NCI-H748 (cell line): ENCODE results near the gene ZDHHC11.
"Not testable (repeated sequence)": the region's sequence is repeated elsewhere in the genome, so short reads cannot be mapped to it uniquely, and the experiment has no call there.

Experiments used
- DNase-seq: peaks from one replicate; lab custom pipeline; 2025; ENCODE audit not compliant: unreplicated experiment; lab: John Stamatoyannopoulos, UW

Gene ZDHHC11

GRCh38 chr5:860506-861150, 9.8 kb upstream of the ZDHHC11 start:
- no peak for DNase-seq

DNA sequence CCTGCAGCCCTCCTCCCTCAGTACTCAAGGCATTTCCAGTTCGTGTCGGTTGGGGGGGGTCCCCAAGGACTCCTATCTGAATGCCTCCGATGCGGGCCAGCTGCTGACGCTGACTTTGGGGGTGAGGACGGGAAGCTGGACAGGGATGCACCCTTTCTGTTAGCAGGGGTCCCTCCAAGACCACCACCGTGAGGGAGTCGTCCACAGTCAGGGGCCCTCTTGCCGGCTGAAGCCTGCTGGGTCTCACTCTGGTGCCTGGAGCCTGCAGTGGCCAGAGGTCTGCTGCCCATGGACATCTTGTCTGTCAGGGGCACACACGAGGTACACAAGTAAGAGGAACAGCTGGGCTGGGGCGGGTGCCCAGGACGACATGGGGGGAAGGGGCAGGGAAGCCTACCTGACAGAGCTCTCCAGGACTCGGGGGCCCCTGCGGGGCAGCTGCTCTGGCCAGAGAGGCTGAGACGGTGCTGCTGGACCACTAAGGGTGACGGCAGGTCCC, 9.1 kb upstream of the ZDHHC11 start:
- no peak for DNase-seq

GRCh38 chr5:859391-859790, 8.6 kb upstream of the ZDHHC11 start:
- no peak for DNase-seq

- no peak for DNase-seq
Observed at GRCh38 chr5:858726-859125, 7.9 kb upstream of the ZDHHC11 start.

DNA sequence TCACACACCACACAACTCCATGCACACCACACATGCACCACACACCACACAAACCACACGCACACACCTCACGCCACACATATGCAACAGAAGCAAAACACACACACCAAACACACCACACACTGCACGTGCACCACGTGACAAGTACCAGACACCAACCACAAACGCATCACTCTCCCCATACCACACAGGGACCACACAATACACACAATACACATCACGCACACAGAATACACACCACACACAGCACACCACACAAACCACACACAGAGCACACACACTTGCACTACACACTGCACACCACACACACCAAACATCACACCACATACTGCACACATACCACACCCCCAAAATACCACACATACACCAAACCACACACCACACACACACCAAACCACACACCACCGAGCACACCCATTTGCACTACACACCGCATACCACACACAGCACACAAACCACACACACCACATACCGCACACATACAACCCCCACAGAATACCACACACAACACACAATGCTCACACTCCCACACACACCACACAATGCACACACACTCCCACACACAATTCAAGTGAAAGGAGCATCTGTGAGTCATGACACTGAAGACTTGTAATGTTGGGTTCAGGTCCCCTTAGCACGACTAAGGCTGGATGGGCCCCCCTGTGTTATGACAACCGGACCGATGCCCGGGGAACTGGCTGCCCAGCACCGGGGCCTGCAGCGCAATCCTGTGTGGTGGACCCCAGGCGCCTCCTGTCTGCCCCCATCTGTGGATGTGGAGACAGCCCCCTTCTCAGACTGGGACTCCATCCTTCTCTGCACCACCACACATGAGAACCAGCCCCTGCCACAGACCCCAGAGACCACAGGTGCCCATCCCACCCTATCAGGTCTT, 6.0 kb upstream of the ZDHHC11 start:
- DNase-seq = no peak

GRCh38 chr5:855771-856530, 5.2 kb upstream of the ZDHHC11 start:
- DNase-seq = peak; percentile 37

GRCh38 chr5:854966-855743, 4.4 kb upstream of the ZDHHC11 start:
- no peak for DNase-seq

DNA sequence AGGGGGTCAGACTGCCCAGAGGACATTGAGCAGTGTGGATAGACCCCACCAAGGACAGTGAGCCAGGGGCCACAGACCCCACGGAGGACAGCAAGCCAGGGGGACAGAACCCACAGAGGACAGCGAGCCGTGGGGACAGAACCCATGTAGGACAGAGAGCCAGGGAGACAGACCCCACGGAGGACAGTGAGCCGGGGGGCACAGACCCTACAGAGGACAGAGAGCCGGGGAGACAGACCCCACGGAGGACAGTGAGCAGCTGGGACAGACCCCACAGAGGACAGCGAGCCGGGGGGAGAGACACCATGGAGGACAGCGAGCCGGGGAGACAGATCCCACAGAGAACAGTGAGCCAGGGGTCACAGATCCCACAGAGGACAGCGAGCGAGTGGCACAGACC, 3.4 kb upstream of the ZDHHC11 start:
- DNase-seq = no peak

DNA sequence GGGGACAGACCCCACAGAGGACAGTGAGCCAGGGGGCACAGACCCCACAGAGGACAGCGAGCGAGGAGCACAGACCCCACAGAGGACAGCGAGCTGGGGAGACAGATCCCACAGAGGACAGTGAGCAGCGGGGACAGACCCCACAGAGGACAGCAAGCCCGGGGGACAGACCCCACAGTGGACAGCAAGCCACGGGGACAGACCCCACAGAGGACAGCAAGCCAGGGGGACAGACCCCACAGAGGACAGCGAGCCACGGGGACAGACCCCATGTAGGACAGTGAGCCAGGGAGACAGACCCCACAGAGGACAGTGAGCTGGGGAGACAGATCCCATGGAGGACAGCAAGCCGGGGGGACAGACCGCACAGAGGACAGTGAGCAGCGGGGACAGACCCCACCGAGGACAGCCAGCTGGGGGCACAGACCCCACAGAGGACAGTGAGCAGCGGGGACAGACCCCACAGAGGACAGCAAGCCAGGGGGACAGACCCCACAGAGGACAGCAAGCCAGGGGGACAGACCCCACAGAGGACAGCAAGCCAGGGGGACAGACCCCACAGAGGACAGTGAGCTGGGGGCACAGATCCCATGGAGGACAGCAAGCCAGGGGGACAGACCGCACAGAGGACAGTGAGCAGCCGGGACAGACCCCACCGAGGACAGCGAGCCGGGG, 2.8 kb upstream of the ZDHHC11 start:
- DNase-seq = not testable (repeated sequence)

GRCh38 chr5:852431-853401, 1.9 kb upstream of the ZDHHC11 start:
- no peak for DNase-seq

- DNase-seq = no peak
Observed at GRCh38 chr5:852018-852417, 1.2 kb upstream of the ZDHHC11 start.

GRCh38 chr5:851553-851952, 767 bp upstream of the ZDHHC11 start:
- no peak for DNase-seq

DNA sequence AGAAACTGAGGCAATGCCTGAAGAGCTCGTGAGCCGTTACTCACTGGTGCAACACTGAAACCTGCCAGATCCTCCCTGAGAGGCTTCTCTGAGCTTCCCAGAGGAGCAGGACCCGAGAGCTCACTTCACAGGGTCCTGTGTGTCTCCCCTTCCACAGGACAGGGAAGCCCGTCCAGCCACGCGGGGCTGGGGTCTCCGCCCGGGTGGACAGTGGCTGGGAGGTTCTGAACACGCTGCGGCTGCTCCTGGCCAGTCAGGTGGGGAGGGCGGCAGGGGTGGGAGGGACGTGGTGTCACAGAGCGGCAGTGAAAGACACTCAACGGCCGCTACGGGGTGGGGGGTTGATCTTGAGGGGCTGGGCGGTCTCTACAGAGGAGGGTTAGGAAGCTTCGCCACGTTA, 290 bp upstream of the ZDHHC11 start:
- no peak for DNase-seq

GRCh38 chr5:849651-850301, 1.0 kb downstream of the ZDHHC11 start:
- DNase-seq = no peak

GRCh38 chr5:848671-849111, 2.1 kb downstream of the ZDHHC11 start:
- no peak for DNase-seq

DNA sequence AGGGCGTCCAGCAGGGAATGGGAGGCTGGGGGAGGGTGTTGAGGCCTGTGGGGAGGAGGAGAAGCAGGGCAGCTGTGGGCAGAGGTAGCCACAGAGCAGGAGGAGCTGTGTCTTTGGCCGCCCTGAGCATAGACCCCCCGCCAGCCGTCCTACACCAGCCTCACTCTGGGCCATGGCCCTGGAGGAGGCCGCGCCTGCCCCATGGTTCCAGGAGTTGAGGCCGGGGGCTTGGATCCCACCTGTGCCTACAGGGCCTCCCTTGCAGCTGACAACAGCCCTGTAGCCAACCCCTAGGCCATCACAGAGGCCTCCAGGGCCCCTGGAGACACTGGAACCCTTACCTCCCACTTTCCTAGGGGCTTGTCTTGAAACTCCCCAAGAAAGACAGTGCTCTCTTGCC, 3.0 kb downstream of the ZDHHC11 start:
- not testable (repeated sequence) for DNase-seq

GRCh38 chr5:847212-847611, 3.6 kb downstream of the ZDHHC11 start:
- not testable (repeated sequence) for DNase-seq

DNA sequence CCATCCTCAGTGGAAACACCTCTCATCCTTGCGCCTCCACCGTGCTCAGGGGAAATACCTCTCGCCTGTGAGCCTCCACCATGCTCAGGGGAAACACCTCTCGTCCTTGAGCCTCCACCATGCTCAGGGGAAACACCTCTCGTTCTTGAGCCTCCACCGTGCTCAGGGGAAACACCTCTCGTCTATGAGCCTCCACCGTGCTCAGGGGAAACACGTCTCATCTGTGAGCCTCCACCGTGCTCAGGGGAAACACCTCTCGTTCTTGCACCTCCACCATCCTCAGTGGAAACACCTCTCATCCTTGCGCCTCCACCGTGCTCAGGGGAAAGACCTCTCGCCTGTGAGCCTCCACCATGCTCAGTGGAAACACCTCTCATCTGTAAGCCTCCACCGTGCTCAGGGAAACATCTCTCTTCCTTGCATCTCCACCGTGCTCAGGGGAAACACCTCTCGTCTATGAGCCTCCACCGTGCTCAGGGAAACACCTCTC, 4.1 kb downstream of the ZDHHC11 start:
- DNase-seq = not testable (repeated sequence)
